Osteoblast (primary cell): ENCODE results near the gene MAU2. TPM values are rescaled to one million over a fixed set of nuclear protein-coding genes. Genes with fewer than 3 reads are reported as not detected.
A peak's percentile ranks its signal among the peaks of the same experiment; 100 is the strongest.

ENCODE experiments used
- DNase-seq: peaks from one replicate; pipeline ENCODE4 v3.0.0; 2011; ENCODE audit warnings: low spot score, mixed read lengths; ENCODE audit not compliant: insufficient read length; ENCODE audit errors: missing footprints
- H2AFZ ChIP-seq: 2 replicates; pipeline ENCODE4 v1.6.0; 2011; ENCODE audit warnings: mild to moderate bottlenecking, low read length
- H3K27ac ChIP-seq: 2 replicates; pipeline ENCODE4 v1.5.1; 2011; ENCODE audit warnings: mild to moderate bottlenecking, low read depth, low read length, moderate library complexity
- H3K27me3 ChIP-seq: 2 replicates; pipeline ENCODE4 v1.6.0; 2012; ENCODE audit warnings: mild to moderate bottlenecking, control low read depth, inconsistent platforms, low read length, moderate library complexity; ENCODE audit not compliant: insufficient read depth
- H3K36me3 ChIP-seq: 2 replicates; pipeline ENCODE4 v1.5.1; 2011; ENCODE audit warnings: mild to moderate bottlenecking, low read length, control low read depth, moderate library complexity; ENCODE audit not compliant: insufficient read depth
- H3K4me1 ChIP-seq: 2 replicates; pipeline ENCODE4 v1.5.1; 2011; ENCODE audit warnings: mild to moderate bottlenecking, low read length, control low read depth, moderate library complexity; ENCODE audit not compliant: insufficient read depth
- H3K4me2 ChIP-seq: 2 replicates; pipeline ENCODE4 v1.6.0; 2011; ENCODE audit warnings: mild to moderate bottlenecking, low read length; ENCODE audit not compliant: insufficient read depth
- H3K4me3 ChIP-seq: fragments of 200-600 bp; sonication (generic); 3 replicates; pipeline ENCODE4 v1.5.1; 2012; ENCODE audit warnings: mild to moderate bottlenecking, low read length, inconsistent platforms; ENCODE audit not compliant: insufficient read depth
- H3K79me2 ChIP-seq: 2 replicates; pipeline ENCODE4 v1.6.0; 2012; ENCODE audit warnings: mild to moderate bottlenecking, low read length, control low read depth, inconsistent platforms; ENCODE audit not compliant: insufficient read depth
- H3K9me3 ChIP-seq: 2 replicates; pipeline ENCODE4 v1.5.1; 2011; ENCODE audit warnings: low read depth, low read length, control low read depth
- H4K20me1 ChIP-seq: 2 replicates; pipeline ENCODE4 v1.6.0; 2012; ENCODE audit warnings: mild to moderate bottlenecking, low read length, control low read depth; ENCODE audit not compliant: insufficient read depth
- CTCF ChIP-seq: IDR thresholded peaks from 2 replicates; pipeline ENCODE4 v1.5.1; 2011; ENCODE audit warnings: mild to moderate bottlenecking, low read depth, low read length, moderate library complexity; ENCODE audit errors: extremely low read depth
- total RNA-seq: library from RNA; depleted of rRNA; stranded (reverse); fragments of >200 nt; gene quantifications from 2 replicates; pipeline ENCODE4 v1.2.3, GENCODE V29; 2012

Gene MAU2
- total RNA-seq, 1 donor, result 39.1 TPM

DNA sequence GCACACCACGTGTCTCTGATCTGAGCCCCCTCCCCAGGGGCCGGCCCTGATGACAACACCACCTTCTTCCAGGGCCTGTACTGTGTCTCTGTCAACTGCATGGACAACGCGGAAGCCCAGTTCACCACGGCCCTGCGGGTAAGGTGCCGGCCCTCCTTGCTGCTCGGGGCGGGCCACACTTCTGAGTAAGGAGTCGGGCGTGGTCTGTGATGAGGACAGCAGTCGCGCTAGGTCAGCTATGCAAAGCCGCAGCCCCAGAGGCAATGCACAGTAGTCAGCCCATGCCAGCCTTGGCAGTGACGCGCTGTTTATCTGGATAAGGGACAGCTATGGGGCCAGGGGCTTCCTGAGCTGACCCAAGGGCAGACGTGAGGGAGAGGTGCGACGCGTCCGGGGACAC is 24.6 kb downstream of the MAU2 start:
- peaks cover 8% of the 10 kb centered on the region for H3K4me1 ChIP-seq
- H3K27me3 ChIP-seq, result no peaks in the 10 kb centered on the region
- H2AFZ ChIP-seq, result no peak overlapping the region
- H3K4me2 ChIP-seq, result no peak overlapping the region
- H3K36me3 ChIP-seq, result peaks cover 76% of the 10 kb centered on the region
- H3K27ac ChIP-seq, result no peak overlapping the region
- no peaks in the 10 kb centered on the region for H3K9me3 ChIP-seq
- no peak for TF ChIP-seq CTCF
- peaks cover 11% of the 10 kb centered on the region for H4K20me1 ChIP-seq
- H3K4me3 ChIP-seq, result no peak overlapping the region
- H3K79me2 ChIP-seq, result no peaks in the 10 kb centered on the region
- DNase-seq, result peak; percentile 58

DNA sequence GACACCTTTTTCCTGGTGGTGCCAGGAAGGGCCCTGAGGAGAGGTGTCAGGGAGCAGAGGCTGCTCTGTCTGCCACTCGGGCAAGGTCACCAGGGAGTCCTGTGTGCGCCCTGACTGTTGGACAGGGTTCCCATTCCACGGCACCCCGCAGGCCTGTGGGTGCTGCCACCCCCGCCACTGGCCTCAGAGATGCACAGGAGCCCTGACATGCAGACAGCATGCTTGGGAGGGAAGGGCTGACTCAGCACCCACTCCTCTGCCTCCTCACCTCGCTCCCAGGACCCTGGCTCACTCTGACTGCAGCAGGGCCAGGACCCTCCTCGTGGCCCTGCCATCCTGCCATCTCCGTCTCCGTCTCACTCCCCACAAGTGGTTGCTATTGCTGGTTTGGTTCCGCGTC is 25.3 kb downstream of the MAU2 start:
- peak; percentile 47 for DNase-seq
- no peaks in the 10 kb centered on the region for H3K79me2 ChIP-seq
- H3K27ac ChIP-seq, result no peak overlapping the region
- H3K27me3 ChIP-seq, result no peaks in the 10 kb centered on the region
- H3K36me3 ChIP-seq, result peaks cover 78% of the 10 kb centered on the region
- H2AFZ ChIP-seq, result no peak overlapping the region
- no peak for TF ChIP-seq CTCF
- H3K4me3 ChIP-seq, result no peak overlapping the region
- H3K9me3 ChIP-seq, result no peaks in the 10 kb centered on the region
- H3K4me1 ChIP-seq, result peaks cover 8% of the 10 kb centered on the region
- peaks cover 11% of the 10 kb centered on the region for H4K20me1 ChIP-seq
- no peak overlapping the region for H3K4me2 ChIP-seq

DNA sequence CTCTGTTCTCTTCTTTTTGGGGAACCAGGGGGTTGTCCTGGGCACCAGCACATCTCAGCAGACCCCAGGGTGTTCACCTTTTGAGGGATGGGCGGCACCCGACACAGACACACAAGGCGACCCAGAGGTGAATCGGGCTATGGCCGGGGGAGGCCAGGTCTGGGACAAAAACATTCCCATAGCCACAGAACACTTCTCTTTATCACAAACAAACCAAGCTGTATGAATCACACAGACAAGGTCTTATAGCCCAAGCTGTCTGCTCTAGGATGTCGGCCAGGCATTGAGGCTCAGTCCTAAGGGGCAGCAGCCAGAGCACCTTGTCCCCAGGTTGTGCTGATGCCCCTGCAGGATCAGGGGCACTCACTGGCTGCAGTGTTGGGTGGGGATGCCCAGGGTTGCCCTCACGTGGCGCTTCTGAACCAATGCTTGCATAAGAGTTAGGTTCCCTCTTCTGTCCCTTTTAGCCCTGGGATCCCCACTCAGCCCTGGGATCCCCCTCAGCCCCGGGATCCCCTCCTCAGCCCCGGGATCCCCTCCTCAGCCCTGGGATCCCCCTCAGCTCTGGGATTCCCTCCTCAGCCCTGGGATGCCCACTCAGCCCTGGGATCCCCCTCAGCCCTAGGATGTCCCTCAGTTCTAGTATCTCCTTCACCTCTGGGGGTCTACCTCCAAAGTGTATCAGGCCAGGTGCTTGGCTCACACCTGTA is 26.9 kb downstream of the MAU2 start:
- no peaks in the 10 kb centered on the region for H3K9me3 ChIP-seq
- H4K20me1 ChIP-seq, result peaks cover 11% of the 10 kb centered on the region
- H3K79me2 ChIP-seq, result no peaks in the 10 kb centered on the region
- no peaks in the 10 kb centered on the region for H3K27me3 ChIP-seq
- no peak overlapping the region for H2AFZ ChIP-seq
- peak overlapping the region; percentile 28 for H3K27ac ChIP-seq
- peaks cover 79% of the 10 kb centered on the region for H3K36me3 ChIP-seq
- TF ChIP-seq CTCF, result no peak
- DNase-seq, result peak; percentile 90
- H3K4me2 ChIP-seq, result no peak overlapping the region
- peaks cover 8% of the 10 kb centered on the region for H3K4me1 ChIP-seq
- no peak overlapping the region for H3K4me3 ChIP-seq

DNA sequence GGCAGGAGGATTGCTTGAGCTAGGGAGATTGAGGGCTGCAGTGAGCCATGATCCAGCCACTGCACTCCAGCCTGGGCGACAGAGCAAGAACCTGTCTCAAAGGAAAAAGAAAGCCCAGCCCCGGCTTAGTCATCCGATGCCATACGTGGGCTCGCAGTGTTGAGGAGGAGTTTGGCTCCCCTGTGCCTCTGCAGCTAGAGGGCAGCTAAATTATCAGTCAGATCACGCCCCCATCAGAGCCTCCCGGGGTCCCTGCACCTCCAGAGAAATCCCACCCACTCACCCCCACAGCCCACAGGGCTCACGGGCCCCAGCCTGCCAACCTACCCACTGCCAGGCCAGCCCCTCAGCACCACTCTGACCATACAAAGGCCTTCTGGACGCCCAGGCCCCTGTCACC is 27.6 kb downstream of the MAU2 start:
- H3K27me3 ChIP-seq, result no peaks in the 10 kb centered on the region
- H3K4me1 ChIP-seq, result peaks cover 8% of the 10 kb centered on the region
- DNase-seq, result peak; percentile 96
- no peaks in the 10 kb centered on the region for H3K79me2 ChIP-seq
- no peak for TF ChIP-seq CTCF
- H3K27ac ChIP-seq, result no peak overlapping the region
- H3K36me3 ChIP-seq, result peaks cover 79% of the 10 kb centered on the region
- no peak overlapping the region for H2AFZ ChIP-seq
- no peaks in the 10 kb centered on the region for H3K9me3 ChIP-seq
- peaks cover 5% of the 10 kb centered on the region for H4K20me1 ChIP-seq
- H3K4me2 ChIP-seq, result no peak overlapping the region
- no peak overlapping the region for H3K4me3 ChIP-seq
